Keratinocyte (primary cell): ENCODE results near the gene F12. TPM values are rescaled to one million over a fixed set of nuclear protein-coding genes. Genes with fewer than 3 reads are reported as not detected.

Experiments
- DNase-seq: peaks from one replicate; pipeline ENCODE4 v3.0.0-alpha.2; 2011; ENCODE audit warnings: low read depth, missing footprints, low spot score
- FAIRE-seq: peaks from 2 replicates; lab custom pipeline; 2011; peaks lifted over from hg19 to GRCh38; lab: Jason Lieb, UNC
- H2AFZ ChIP-seq: 2 replicates; pipeline ENCODE4 v1.6.0; 2012; ENCODE audit warnings: low read length, control low read depth, inconsistent platforms; ENCODE audit not compliant: control insufficient read depth
- H3K27ac ChIP-seq: 2 replicates; pipeline ENCODE4 v1.5.1; 2011; ENCODE audit warnings: low read length; ENCODE audit not compliant: control insufficient read depth, insufficient read depth
- H3K27me3 ChIP-seq: 3 replicates; pipeline ENCODE4 v1.6.0; 2011; ENCODE audit warnings: low read length; ENCODE audit not compliant: control insufficient read depth, insufficient read depth; ENCODE audit errors: extremely low read depth
- H3K36me3 ChIP-seq, 2 experiments: 2 replicates in 1 of 2; 3 replicates in 1 of 2; pipeline ENCODE4 v1.5.1; 2011; ENCODE audit warnings: low read length in 2 of 2, mild to moderate bottlenecking in 1 of 2; ENCODE audit not compliant: control insufficient read depth in 2 of 2, insufficient read depth in 2 of 2; ENCODE audit errors: extremely low read depth in 1 of 2
- H3K4me1 ChIP-seq: 3 replicates; pipeline ENCODE4 v1.5.1; 2011; ENCODE audit warnings: low read length; ENCODE audit not compliant: control insufficient read depth, insufficient read depth; ENCODE audit errors: extremely low read depth
- H3K4me2 ChIP-seq: 3 replicates; pipeline ENCODE4 v1.6.0; 2011; ENCODE audit warnings: low read depth, low read length; ENCODE audit not compliant: control insufficient read depth, insufficient read depth; ENCODE audit errors: extremely low read depth
- H3K4me3 ChIP-seq, 3 experiments: fragments of 200-600 bp in 1 of 3; sonication (generic) in 1 of 3; 2 replicates in 2 of 3; 3 replicates in 1 of 3; pipeline ENCODE4 v1.5.1; 2011 to 2016; ENCODE audit warnings: low read length in 3 of 3, mild to moderate bottlenecking in 3 of 3, control low read depth in 2 of 3, inconsistent platforms in 1 of 3, low read depth in 1 of 3, mixed read lengths in 1 of 3, mixed run types in 1 of 3, moderate library complexity in 1 of 3; ENCODE audit not compliant: control insufficient read depth in 2 of 3, insufficient read depth in 2 of 3; ENCODE audit errors: extremely low read depth in 1 of 3
- H3K79me2 ChIP-seq: 2 replicates; pipeline ENCODE4 v1.6.0; 2012; ENCODE audit warnings: low read length; ENCODE audit not compliant: control insufficient read depth, insufficient read depth
- H3K9ac ChIP-seq: 3 replicates; pipeline ENCODE4 v1.6.0; 2011; ENCODE audit warnings: low read length; ENCODE audit not compliant: control insufficient read depth, insufficient read depth; ENCODE audit errors: extremely low read depth
- H3K9me1 ChIP-seq: 3 replicates; pipeline ENCODE4 v1.6.0; 2011; ENCODE audit warnings: low read length; ENCODE audit not compliant: control insufficient read depth, insufficient read depth; ENCODE audit errors: extremely low read depth
- H3K9me3 ChIP-seq: 2 replicates; pipeline ENCODE4 v1.5.1; 2012; ENCODE audit warnings: low read depth, low read length; ENCODE audit not compliant: control insufficient read depth
- H4K20me1 ChIP-seq: 3 replicates; pipeline ENCODE4 v1.6.0; 2011; ENCODE audit warnings: low read length; ENCODE audit not compliant: control insufficient read depth, insufficient read depth; ENCODE audit errors: extremely low read depth
- CTCF ChIP-seq, 3 experiments: IDR thresholded peaks in 1 of 3; conservative IDR thresholded peaks in 1 of 3; optimal IDR thresholded peaks in 1 of 3; 2 replicates in 2 of 3; 3 replicates in 1 of 3; pipeline versions ENCODE3 to v1.5.1; 2011; ENCODE audit warnings: low read length in 3 of 3, mild to moderate bottlenecking in 3 of 3, moderate library complexity in 2 of 3, control low read depth in 1 of 3, inconsistent platforms in 1 of 3; ENCODE audit not compliant: insufficient read depth in 2 of 3; ENCODE audit errors: extremely low read depth in 1 of 3
- EZH2 ChIP-seq: IDR thresholded peaks from one replicate; pipeline ENCODE4 v1.6.1; 2012; ENCODE audit warnings: inconsistent platforms, mild to moderate bottlenecking, low read length, moderate library complexity
- dilution Hi-C: fragments of 300-500 bp; cut with MboI; formaldehyde crosslinking; loops from one replicate; pipeline ENCODE4 v1.7.0; 2020; ENCODE audit warnings: low sequenced_read_pairs; ENCODE audit not compliant: extremely low pct_ligation_motif_present
- polyA plus RNA-seq, 5 experiments: library from polyadenylated mRNA; depleted of rRNA in 3 of 5; stranded (reverse) in 3 of 5; stranded (forward) in 1 of 5; unstranded in 1 of 5; fragments of >200 nt; gene quantifications; 1 replicate in 1 of 5; 2 replicates in 3 of 5; 3 replicates in 1 of 5; pipeline versions ENCODE4 v1.2.1 to v1.2.3, GENCODE V29; 2011 to 2012; ENCODE audit warnings: missing spikeins in 2 of 5, low read depth in 1 of 5, low replicate concordance in 1 of 5

Gene F12
- polyA plus RNA-seq, 1 donor (not counting 4 experiments of a cell fraction or from before 2014, with no cell fraction given) = 7.7 TPM

DNA sequence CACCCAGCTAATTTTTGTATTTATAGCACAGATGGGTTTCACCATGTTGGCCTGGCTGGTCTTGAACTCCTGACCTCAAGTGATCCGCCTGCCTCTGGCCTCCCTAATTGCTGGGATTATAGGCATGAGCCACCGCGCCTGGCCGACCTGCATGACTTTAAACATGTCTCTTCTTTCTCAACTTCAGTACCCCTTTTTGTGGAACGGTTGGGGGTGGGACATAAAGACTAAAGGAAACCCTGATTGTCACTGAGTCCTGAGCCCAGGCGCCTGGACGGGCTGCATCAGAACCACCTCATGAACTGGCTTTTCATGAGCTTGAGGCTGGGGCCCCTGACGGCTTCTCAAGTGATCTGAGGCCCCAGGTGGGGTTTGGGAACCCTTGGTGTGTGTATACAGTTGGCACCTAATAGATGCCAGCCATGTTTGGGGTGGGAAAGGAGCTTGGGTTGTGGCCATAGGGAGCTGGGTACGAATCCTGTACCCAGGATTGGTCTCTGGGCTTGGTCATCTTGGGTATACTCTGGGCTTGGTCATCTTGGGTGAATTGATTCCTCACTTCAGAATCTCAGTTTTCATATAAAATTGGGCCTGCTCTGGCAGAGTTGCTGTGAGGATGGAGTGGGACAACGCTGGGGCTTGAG, 19.3 kb upstream of the F12 start:
- Histone ChIP-seq H3K27me3 (no peaks in the 10 kb centered on the region), H3K4me2 (peak overlapping the region; percentile 30), H4K20me1 (no peaks in the 10 kb centered on the region), H3K4me1 (peaks cover 66% of the 10 kb centered on the region), H3K9me3 (no peaks in the 10 kb centered on the region), H3K9me1 (no peaks in the 10 kb centered on the region), H3K4me3 (no peak overlapping the region), H3K9ac (peak overlapping the region; percentile 20), H2AFZ (no peak overlapping the region), H3K79me2 (peaks cover 33% of the 10 kb centered on the region), H3K36me3 (peaks cover 15 to 31% of the 10 kb centered on the region in 2 experiments), H3K27ac (peak overlapping the region; percentile 8)
- dilution Hi-C loops = no loop called here
- FAIRE-seq (no peak), DNase-seq (no peak)
- TF ChIP-seq CTCF (optimal IDR thresholded peaks at IDR 0.05 in 1 of 3, IDR thresholded peaks at IDR 0.05 in 1 of 3, conservative IDR thresholded peaks at IDR 0.05 in 1 of 3; ENCODE audit: extremely low read depth in 1 of 3, insufficient read depth in 2 of 3, low read length in 3 of 3) (no peak), EZH2 (no peak)

GRCh38 chr5:177427919-177428573, 18.7 kb upstream of the F12 start:
- dilution Hi-C loops = no loop called here
- no peaks in the 10 kb centered on the region for H3K9me1 ChIP-seq
- H2AFZ ChIP-seq = no peak overlapping the region
- peak overlapping the region; percentile 86 for H3K27ac ChIP-seq
- no peak for FAIRE-seq
- no peaks in the 10 kb centered on the region for H4K20me1 ChIP-seq
- H3K4me1 ChIP-seq = peaks cover 61% of the 10 kb centered on the region
- DNase-seq = no peak
- peak overlapping the region; percentile 77 to 93 (median 86) for H3K4me3 ChIP-seq
- no peaks in the 10 kb centered on the region for H3K27me3 ChIP-seq
- H3K79me2 ChIP-seq = peaks cover 33% of the 10 kb centered on the region
- peak overlapping the region; percentile 89 for H3K9ac ChIP-seq
- H3K9me3 ChIP-seq = no peaks in the 10 kb centered on the region
- H3K4me2 ChIP-seq = peak overlapping the region; percentile 100
- peaks cover 13 to 26% of the 10 kb centered on the region in 2 experiments for H3K36me3 ChIP-seq
- TF ChIP-seq CTCF (optimal IDR thresholded peaks at IDR 0.05 in 1 of 3, IDR thresholded peaks at IDR 0.05 in 1 of 3, conservative IDR thresholded peaks at IDR 0.05 in 1 of 3; ENCODE audit: extremely low read depth in 1 of 3, insufficient read depth in 2 of 3, low read length in 3 of 3) = no peak
- no peak for TF ChIP-seq EZH2
